Parathyroid adenoma (tissue), 2 donors: ENCODE data around the gene PTGR3.

Source experiments
- H2AFZ ChIP-seq: fragments of 300-600 bp; sonication (generic); one replicate; pipeline ENCODE4 v1.7.0; 2017; ENCODE audit warnings: antibody characterized with exemption, mild to moderate bottlenecking
- H3K27ac ChIP-seq: fragments of 300-600 bp; sonication (generic); one replicate; pipeline ENCODE4 v1.7.0; 2017
- H3K27me3 ChIP-seq: fragments of 300-600 bp; sonication (generic); one replicate; pipeline ENCODE4 v1.7.0; 2017; ENCODE audit warnings: low read length; ENCODE audit not compliant: control insufficient read depth, insufficient read depth
- H3K36me3 ChIP-seq: fragments of 300-600 bp; sonication (generic); one replicate; pipeline ENCODE4 v1.7.0; 2017; ENCODE audit warnings: low read length; ENCODE audit not compliant: control insufficient read depth, insufficient read depth
- H3K4me1 ChIP-seq: fragments of 300-600 bp; sonication (generic); one replicate; pipeline ENCODE4 v1.7.0; 2017; ENCODE audit warnings: control low read depth
- H3K4me2 ChIP-seq: fragments of 300-600 bp; sonication (generic); one replicate; pipeline ENCODE4 v1.7.0; 2017; ENCODE audit warnings: low read length
- H3K4me3 ChIP-seq: fragments of 300-600 bp; sonication (generic); one replicate; pipeline ENCODE4 v1.7.0; 2017; ENCODE audit warnings: low read depth, low read length
- H3K79me2 ChIP-seq: fragments of 300-600 bp; sonication (generic); one replicate; pipeline ENCODE4 v1.7.0; 2017; ENCODE audit warnings: control low read depth
- H3K9ac ChIP-seq: fragments of 300-600 bp; sonication (generic); one replicate; pipeline ENCODE4 v1.7.0; 2017; ENCODE audit warnings: mild to moderate bottlenecking
- H3K9me3 ChIP-seq: fragments of 300-600 bp; sonication (generic); one replicate; pipeline ENCODE4 v1.7.0; 2017; ENCODE audit warnings: low read length; ENCODE audit not compliant: control insufficient read depth
- TF ChIP-seq, protein P1 (sequence below): fragments of 300-600 bp; sonication (generic); IDR thresholded peaks from one replicate; pipeline ENCODE4 v1.7.0; 2017; ENCODE audit warnings: antibody characterized with exemption, mild to moderate bottlenecking
- donor health status: primary hyperparathyroidism.

Gene PTGR3

DNA sequence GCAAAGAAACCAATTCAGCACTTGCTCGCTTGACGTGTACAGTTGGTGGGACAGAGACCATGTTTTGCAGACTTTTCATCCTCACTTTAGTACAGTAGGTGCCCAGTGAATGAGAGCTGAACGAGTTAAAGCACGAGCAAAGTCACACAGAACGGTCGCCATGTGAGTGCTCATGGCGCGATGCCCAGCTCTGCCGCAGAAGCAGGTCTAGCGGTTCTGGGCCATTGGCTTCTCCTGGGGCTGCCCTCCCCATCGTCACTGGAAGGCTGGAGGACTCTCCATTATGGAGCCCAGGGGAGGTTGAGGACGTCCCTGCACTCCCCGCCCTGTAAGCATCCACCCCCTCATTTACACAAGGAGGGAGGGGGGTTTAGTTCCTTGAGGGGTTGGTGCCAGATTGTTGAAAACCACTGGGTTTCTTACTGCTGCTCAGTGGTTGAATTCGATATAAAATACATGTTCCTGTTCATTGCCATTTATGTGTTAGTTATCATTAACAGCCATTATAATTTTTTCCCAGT is 24.9 kb downstream of the PTGR3 start:
- Histone ChIP-seq H3K27me3 (no peaks in the 10 kb centered on the region), H3K9me3 (no peaks in the 10 kb centered on the region), H2AFZ (no peak overlapping the region), H3K9ac (no peak overlapping the region), H3K4me1 (no peaks in the 10 kb centered on the region), H3K36me3 (no peaks in the 10 kb centered on the region), H3K27ac (no peak overlapping the region), H3K4me2 (no peak overlapping the region), H3K79me2 (no peaks in the 10 kb centered on the region), H3K4me3 (no peak overlapping the region)
- TF ChIP-seq, protein P1, sequence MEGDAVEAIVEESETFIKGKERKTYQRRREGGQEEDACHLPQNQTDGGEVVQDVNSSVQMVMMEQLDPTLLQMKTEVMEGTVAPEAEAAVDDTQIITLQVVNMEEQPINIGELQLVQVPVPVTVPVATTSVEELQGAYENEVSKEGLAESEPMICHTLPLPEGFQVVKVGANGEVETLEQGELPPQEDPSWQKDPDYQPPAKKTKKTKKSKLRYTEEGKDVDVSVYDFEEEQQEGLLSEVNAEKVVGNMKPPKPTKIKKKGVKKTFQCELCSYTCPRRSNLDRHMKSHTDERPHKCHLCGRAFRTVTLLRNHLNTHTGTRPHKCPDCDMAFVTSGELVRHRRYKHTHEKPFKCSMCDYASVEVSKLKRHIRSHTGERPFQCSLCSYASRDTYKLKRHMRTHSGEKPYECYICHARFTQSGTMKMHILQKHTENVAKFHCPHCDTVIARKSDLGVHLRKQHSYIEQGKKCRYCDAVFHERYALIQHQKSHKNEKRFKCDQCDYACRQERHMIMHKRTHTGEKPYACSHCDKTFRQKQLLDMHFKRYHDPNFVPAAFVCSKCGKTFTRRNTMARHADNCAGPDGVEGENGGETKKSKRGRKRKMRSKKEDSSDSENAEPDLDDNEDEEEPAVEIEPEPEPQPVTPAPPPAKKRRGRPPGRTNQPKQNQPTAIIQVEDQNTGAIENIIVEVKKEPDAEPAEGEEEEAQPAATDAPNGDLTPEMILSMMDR, result no peak

DNA sequence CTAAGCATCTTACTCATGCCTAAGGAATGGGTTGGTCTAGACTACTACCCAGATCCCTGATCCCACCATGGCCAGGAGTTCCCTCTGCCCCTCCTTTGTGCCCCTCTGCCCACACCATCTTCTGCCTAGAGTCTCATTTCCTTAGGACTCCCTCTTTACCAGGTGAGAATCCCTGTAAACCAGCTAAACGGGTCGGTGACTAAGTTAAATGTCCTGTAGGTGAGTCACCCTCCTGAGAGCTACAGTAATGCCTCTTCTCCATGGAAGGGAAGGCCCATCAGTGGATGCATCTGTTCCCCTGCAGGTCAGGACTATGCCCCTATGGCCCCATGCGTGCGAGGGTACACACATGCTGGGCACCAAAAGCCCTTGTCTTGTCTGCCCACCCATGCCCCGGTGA is 25.4 kb downstream of the PTGR3 start:
- no peaks in the 10 kb centered on the region for H3K4me1 ChIP-seq
- no peak overlapping the region for H3K27ac ChIP-seq
- H3K27me3 ChIP-seq, result no peaks in the 10 kb centered on the region
- no peaks in the 10 kb centered on the region for H3K79me2 ChIP-seq
- no peak overlapping the region for H3K4me2 ChIP-seq
- H3K4me3 ChIP-seq, result no peak overlapping the region
- TF ChIP-seq, protein P1, result no peak
- H3K9ac ChIP-seq, result no peak overlapping the region
- no peaks in the 10 kb centered on the region for H3K36me3 ChIP-seq
- H2AFZ ChIP-seq, result no peak overlapping the region
- no peaks in the 10 kb centered on the region for H3K9me3 ChIP-seq

GRCh38 chr18:75179819-75180600 is 28.9 kb downstream of the PTGR3 start:
- H3K4me1 ChIP-seq, result no peaks in the 10 kb centered on the region
- no peak overlapping the region for H3K9ac ChIP-seq
- no peaks in the 10 kb centered on the region for H3K27me3 ChIP-seq
- no peaks in the 10 kb centered on the region for H3K9me3 ChIP-seq
- H3K4me2 ChIP-seq, result no peak overlapping the region
- no peak overlapping the region for H3K27ac ChIP-seq
- TF ChIP-seq, protein P1, result no peak
- no peaks in the 10 kb centered on the region for H3K36me3 ChIP-seq
- no peak overlapping the region for H3K4me3 ChIP-seq
- no peaks in the 10 kb centered on the region for H3K79me2 ChIP-seq
- no peak overlapping the region for H2AFZ ChIP-seq

DNA sequence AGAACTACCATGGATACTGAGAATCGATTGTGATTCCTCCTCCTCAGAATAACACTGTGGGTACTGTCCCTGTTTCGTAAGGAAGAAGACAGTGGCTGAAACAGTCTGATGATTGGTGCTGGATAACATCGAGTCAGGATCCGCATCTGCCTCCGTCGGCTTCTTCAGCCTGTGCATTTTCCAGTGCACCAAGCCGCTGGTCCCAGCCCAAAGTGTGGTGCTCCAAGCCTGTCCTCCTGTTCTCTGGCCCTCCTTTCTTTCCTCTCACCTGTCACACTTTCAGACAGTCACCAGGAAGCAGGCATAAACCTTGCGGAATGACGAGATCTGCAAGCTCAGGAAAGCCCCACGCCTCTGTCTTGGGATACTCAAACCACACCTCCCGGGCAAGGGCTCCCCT is 30.6 kb downstream of the PTGR3 start:
- Histone ChIP-seq H3K4me3 (no peak overlapping the region), H3K9me3 (no peaks in the 10 kb centered on the region), H3K27me3 (no peaks in the 10 kb centered on the region)

More for the DNA sequence above, 30.6 kb downstream of the PTGR3 start:
- H3K4me2 ChIP-seq, result no peak overlapping the region
- no peak overlapping the region for H3K27ac ChIP-seq
- H3K9ac ChIP-seq, result no peak overlapping the region
- H3K79me2 ChIP-seq, result no peaks in the 10 kb centered on the region
- TF ChIP-seq, protein P1, result no peak
- no peak overlapping the region for H2AFZ ChIP-seq
- H3K4me1 ChIP-seq, result no peaks in the 10 kb centered on the region
- no peaks in the 10 kb centered on the region for H3K36me3 ChIP-seq
